T-helper 2 cell (primary cell): ENCODE measurements around the gene C1QC.

Experiments used
- DNase-seq, 5 experiments: peaks; one replicate each; pipeline versions ENCODE4 v3.0.0 to v3.0.0-alpha.2; 2012 to 2022

Gene C1QC

DNA sequence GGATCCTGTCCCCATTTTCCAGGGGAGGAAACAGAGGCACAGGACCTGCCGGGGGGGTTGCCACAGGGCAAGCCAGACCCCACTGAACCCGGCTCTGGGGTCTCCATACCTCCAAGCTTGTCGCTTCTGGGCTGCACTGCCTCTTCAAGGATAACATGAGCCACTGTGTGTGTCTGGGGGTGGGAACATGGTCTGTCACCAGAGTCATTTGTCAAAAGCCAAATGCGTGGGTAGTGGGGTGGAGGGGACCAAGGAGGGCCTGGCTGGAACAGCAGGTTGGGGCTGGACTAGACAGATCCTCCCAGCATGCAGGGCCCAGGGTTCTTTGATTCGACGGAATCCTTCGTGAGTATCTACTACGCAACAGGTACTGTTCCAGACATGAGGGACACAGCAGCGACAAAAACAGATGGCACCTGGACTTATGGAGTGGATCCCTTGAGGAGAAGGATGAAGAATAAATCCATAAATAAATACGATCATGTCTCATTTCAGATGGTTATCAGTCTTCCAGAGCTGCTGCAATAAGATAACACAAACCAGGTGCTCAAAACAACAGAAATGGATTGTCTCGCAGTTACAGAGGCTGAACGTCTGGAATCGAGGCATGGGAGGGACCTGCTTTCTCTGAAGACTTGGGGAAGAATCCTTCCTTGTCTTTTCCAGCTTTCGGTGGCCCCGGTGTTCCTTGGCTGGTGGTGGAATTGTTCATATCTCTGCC lies 38.3 kb downstream of the C1QC start:
- DNase-seq, result no peak

DNA sequence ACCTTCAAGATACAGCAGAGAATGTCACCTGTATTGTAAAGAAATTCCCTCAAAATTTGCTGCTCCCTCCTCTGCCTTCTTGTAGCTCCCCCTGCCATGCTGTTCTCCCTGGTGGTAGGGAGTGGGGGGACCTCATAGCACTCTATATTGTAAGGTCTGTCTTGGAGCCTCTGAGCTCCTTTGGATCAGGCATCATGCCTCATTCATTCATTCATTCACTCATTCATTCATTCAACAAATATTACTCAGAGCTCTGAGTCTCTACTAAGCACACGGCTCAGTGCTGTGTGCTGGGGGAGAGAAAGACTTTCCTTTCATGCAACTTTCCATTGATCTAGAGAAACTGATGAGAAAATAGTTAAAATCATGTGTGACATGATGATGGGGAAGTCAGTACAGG lies 40.1 kb downstream of the C1QC start:
- no peak for DNase-seq

DNA sequence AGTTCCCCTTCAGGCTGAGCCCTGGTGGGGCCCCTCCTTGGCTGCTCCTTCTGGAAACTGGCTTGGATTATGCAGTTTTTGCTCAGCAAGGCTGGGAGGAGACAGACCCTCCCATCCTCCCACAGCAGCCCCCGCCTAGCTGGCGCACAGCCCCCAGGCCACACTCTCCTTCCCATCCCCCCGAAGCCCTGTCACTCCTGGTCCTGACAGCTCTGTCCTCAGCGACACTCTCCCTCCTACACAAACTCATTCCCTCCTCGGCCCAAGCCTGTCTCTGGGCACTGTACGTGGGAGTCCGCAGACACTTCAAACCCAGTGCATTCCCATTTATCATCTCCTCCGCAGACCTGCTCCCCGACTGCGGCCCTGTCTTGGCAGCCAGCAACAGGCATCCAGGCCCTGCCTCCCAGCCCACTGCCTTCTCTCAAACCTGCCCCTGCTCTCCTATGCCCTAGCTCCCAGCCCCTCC lies 42.2 kb downstream of the C1QC start:
- DNase-seq, result no peak

DNA sequence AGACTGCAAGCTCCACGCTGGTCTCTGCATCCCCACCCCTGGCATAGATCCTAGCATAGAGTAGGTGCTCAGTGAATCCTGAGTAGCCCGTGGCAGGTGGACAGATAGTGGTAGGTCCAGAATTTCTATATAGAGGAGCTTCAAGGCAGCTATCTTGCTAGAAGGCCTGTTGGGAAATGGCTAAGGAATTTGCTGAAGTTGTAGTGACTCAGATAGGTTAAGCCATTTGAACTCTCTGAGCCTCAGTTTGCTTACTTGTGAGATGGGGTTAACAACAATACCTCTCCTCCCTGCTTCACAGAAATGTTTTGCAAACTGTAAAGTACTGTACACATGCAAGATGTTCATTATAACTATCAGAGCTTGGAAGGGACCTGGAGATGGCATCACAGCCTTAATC lies 43.8 kb downstream of the C1QC start:
- DNase-seq, result no peak

DNA sequence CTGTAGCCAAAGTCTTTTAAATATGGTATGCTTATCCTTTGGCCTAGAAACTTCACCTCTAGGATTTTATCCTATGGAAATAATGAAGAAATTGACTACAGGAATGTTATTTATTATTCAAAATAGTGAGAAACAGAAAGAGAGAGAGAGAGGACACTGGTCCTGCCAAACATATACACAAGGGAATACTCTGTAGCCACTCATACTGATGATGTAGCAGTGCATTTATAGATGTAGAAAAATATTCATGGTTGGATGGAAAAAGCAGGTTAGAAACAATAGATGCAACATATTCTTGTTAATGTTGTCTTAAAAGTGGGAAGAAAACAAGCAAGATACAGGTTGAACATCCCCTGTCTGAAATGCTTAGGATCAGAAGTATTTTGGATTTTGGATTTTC lies 45.0 kb downstream of the C1QC start:
- no peak for DNase-seq

DNA sequence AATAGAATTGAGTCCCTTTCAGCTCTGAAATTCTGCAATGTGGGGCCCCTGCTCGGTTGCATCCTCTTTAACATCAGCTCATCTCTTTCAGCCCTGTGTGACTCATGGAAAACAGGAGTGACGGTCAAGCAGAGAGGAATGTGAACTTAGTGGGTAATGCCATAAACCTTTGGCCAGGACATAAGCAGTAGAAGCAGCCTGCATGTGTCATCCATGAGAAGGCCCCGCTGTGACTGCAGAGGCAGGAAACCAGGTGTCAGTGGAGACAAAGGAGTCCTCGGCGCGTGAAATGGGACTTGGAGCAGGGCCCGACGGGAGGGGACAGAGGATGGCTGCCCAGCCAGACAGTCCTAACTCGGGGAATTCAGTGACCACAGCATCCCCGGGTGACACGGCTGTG lies 46.1 kb downstream of the C1QC start:
- no peak for DNase-seq

DNA sequence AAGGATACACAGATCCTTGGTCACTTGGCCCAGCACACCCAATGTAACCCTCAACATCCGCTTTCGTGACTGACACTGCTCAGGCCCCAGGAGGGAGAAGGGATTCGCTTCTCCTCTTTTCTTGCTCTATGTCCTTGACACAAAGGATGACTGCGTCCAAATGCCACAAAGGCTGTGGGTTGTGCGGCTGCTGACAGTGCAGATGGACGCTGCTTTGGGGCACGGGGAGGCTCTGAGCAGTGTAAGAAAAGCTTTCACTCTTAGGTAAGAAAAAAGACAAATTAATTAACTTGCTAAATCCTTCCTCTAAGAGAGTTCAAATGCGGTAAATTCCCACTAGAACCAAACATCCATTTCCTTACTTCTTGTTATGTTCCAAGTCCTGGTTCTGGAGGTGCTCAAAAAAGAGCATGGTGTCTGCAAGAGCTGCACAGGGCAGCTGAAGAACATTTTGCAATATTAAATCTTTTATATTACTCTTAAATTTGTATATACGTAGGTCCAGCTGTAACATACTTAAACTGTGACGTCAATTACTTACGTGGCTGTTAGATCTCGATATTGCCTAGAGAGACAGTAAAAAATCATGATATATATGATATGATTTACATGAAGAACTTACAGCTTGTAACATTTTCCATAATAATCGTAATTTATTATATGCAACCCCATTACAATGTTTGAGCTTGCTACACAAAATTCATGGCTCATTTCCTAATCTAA lies 47.8 kb downstream of the C1QC start:
- DNase-seq, result no peak

DNA sequence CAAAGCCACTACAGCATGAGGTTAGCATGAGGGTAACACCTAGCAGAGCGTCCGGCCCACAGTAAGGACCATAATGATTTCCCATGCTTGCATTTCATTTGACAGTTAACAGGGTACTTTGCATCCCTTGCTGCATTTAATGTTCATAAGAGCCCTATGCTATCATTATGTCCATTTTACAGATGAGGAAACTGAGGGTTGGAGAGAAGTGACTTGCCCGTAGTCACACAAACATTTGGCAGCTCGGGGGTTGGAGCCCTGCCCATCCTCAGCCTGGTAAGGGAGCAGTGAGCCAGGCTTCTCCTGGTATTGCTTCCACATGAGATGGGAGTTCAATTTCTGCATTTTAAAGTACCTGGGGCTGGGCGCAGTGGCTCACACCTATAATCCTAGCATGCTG lies 50.7 kb downstream of the C1QC start:
- DNase-seq, result no peak

DNA sequence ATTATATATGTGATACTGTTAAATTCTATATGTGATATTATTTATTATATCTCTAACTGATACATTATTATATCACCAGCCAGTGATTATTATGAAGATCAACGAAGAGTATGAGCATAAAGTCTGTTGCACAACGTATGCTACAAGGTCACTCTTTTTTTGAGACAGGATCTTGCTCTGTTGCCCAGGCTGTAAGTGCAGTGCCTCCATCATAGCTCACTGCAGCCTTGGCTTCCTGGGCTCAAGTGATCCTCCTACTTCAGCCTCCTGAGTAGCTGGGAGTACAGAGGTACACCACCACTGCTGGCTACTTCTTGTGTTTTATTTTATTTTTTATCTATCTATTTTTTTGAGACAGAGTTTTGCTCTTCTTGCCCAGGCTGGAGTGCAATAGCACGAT lies 53.2 kb downstream of the C1QC start:
- no peak for DNase-seq
